IMR-90 (cell line): ENCODE results near the gene ZACN. TPM values are rescaled to one million over a fixed set of nuclear protein-coding genes. Genes with fewer than 3 reads are reported as not detected.
"Not testable (repeated sequence)": the region's sequence is repeated elsewhere in the genome, so short reads cannot be mapped to it uniquely, and the experiment has no call there.

Experiments used
- ATAC-seq: fragments of 200-7000 bp; cut with Tn5 transposase; 2 replicates; pipeline ENCODE4 v1.9.1; 2020; ENCODE audit warnings: low read depth, mild to moderate bottlenecking, moderate library complexity
- BruUV-seq: library from RNA; stranded (reverse); fragments of 400-500 nt; replicated peaks from 2 replicates; lab custom pipeline; 2021; lab: Mats Ljungman, UMichigan
- CTCF ChIA-PET: fragments of 300-600 bp; formaldehyde crosslinking; extraction: SDS; loops from one replicate; lab custom pipeline; 2021; ENCODE audit warnings: antibody characterized with exemption; lab: Yijun Ruan, JAX
- POLR2A ChIA-PET: fragments of 300-600 bp; sonication (Branson Sonifier 250); formaldehyde crosslinking; loops from one replicate; lab custom pipeline; 2022; ENCODE audit warnings: antibody characterized with exemption; ENCODE audit not compliant: unreplicated experiment; lab: Charles Lee
- DNase-seq: peaks from one replicate; pipeline ENCODE4 v3.0.0; 2013
- H2AFZ ChIP-seq: replicated peaks from 2 replicates; pipeline ENCODE3; 2013; ENCODE audit warnings: low read length, mild to moderate bottlenecking; ENCODE audit not compliant: poor library complexity
- H2AK5ac ChIP-seq: 2 replicates; pipeline ENCODE4 v1.6.1; 2013; ENCODE audit warnings: low read depth, low read length, inconsistent platforms
- H2AK9ac ChIP-seq: replicated peaks from 2 replicates; pipeline ENCODE3; 2013; ENCODE audit warnings: mild to moderate bottlenecking, low read depth, low read length, moderate library complexity; ENCODE audit not compliant: poor library complexity
- H2BK120ac ChIP-seq: 2 replicates; pipeline ENCODE4 v1.6.1; 2013; ENCODE audit warnings: low read depth, low read length, inconsistent platforms
- H2BK15ac ChIP-seq: 3 replicates; pipeline ENCODE4 v1.6.1; 2013; ENCODE audit warnings: low read depth, low read length, inconsistent platforms
- H2BK20ac ChIP-seq: 2 replicates; pipeline ENCODE4 v1.6.1; 2013; ENCODE audit warnings: low read depth, mild to moderate bottlenecking, inconsistent platforms, low read length, moderate library complexity
- H2BK5ac ChIP-seq: 2 replicates; pipeline ENCODE4 v1.6.1; 2013; ENCODE audit warnings: mild to moderate bottlenecking, low read depth, low read length, inconsistent platforms; ENCODE audit not compliant: poor library complexity, severe bottlenecking
- H3K14ac ChIP-seq: replicated peaks from 2 replicates; pipeline ENCODE4 v1.6.1; 2013; ENCODE audit warnings: low read depth, low read length, inconsistent platforms
- H3K18ac ChIP-seq: 2 replicates; pipeline ENCODE4 v1.6.1; 2013; ENCODE audit warnings: low read depth, low read length, control low read depth
- H3K23ac ChIP-seq: 2 replicates; pipeline ENCODE4 v1.6.1; 2013; ENCODE audit warnings: low read depth, low read length, inconsistent platforms
- H3K27ac ChIP-seq: 2 replicates; pipeline ENCODE4 v1.5.1; 2013; ENCODE audit warnings: mild to moderate bottlenecking, control low read depth, low read length; ENCODE audit not compliant: insufficient read depth
- H3K27me3 ChIP-seq: 2 replicates; pipeline ENCODE4 v1.6.1; 2013; ENCODE audit warnings: low read length; ENCODE audit not compliant: control insufficient read depth, insufficient read depth
- H3K36me3 ChIP-seq: 2 replicates; pipeline ENCODE4 v1.6.1; 2013; ENCODE audit warnings: low read length, mixed read lengths; ENCODE audit not compliant: control insufficient read depth, insufficient read depth
- H3K4ac ChIP-seq: 2 replicates; pipeline ENCODE4 v1.6.1; 2013; ENCODE audit warnings: low read depth, low read length, inconsistent platforms
- H3K4me1 ChIP-seq: 2 replicates; pipeline ENCODE4 v1.6.1; 2013; ENCODE audit warnings: low read length, mixed read lengths; ENCODE audit not compliant: control insufficient read depth, insufficient read depth
- H3K4me2 ChIP-seq: 2 replicates; pipeline ENCODE4 v1.6.1; 2013; ENCODE audit warnings: low read depth, mild to moderate bottlenecking, control low read depth, low read length, moderate library complexity
- H3K4me3 ChIP-seq: 2 replicates; pipeline ENCODE4 v1.5.1; 2013; ENCODE audit warnings: low read depth, mild to moderate bottlenecking, control low read depth, low read length, moderate library complexity; ENCODE audit not compliant: insufficient read depth
- H3K56ac ChIP-seq: 2 replicates; pipeline ENCODE4 v1.6.1; 2013; ENCODE audit warnings: low read length, inconsistent platforms; ENCODE audit not compliant: insufficient read depth; ENCODE audit errors: extremely low read depth
- H3K79me1 ChIP-seq, 2 experiments: 2 replicates each; pipeline ENCODE4 v1.6.1; 2013; ENCODE audit warnings: low read length in 2 of 2, inconsistent platforms in 1 of 2, low read depth in 1 of 2
- H3K9ac ChIP-seq: 2 replicates; pipeline ENCODE4 v1.6.1; 2013; ENCODE audit warnings: low read depth, low read length, control low read depth
- H3K9me1 ChIP-seq: 2 replicates; pipeline ENCODE4 v1.6.1; 2013; ENCODE audit warnings: low read length, inconsistent platforms; ENCODE audit not compliant: insufficient read depth
- H3K9me3 ChIP-seq: 2 replicates; pipeline ENCODE4 v1.6.1; 2013; ENCODE audit warnings: low read length; ENCODE audit not compliant: control insufficient read depth, insufficient read depth
- H4K20me1 ChIP-seq: 2 replicates; pipeline ENCODE4 v1.6.1; 2013; ENCODE audit warnings: low read length, inconsistent platforms; ENCODE audit not compliant: insufficient read depth
- H4K5ac ChIP-seq: 2 replicates; pipeline ENCODE4 v1.6.1; 2013; ENCODE audit warnings: mild to moderate bottlenecking, low read depth, low read length, control low read depth
- H4K8ac ChIP-seq, 2 experiments: 2 replicates each; pipeline ENCODE4 v1.6.1; 2013; ENCODE audit warnings: low read depth in 2 of 2, low read length in 2 of 2, control low read depth in 1 of 2, inconsistent platforms in 1 of 2
- H4K91ac ChIP-seq: 2 replicates; pipeline ENCODE4 v1.6.1; 2013; ENCODE audit warnings: low read depth, low read length, inconsistent platforms; ENCODE audit not compliant: insufficient read depth
- WGBS, 2 experiments: methylation state at CpG; one replicate each; pipeline versions ENCODE4 v1.1.5 to v1.1.7; 2013; ENCODE audit warnings: missing lambda C conversion rate in 2 of 2; ENCODE audit not compliant: insufficient read length in 1 of 2; ENCODE audit errors: extremely low coverage in 2 of 2; 5-methylcytosine and 5-hydroxymethylcytosine counted together
- dilution Hi-C: fragments of 300-500 bp; cut with HindIII; formaldehyde crosslinking; loops from one replicate; pipeline ENCODE4 v1.14.3; 2018; ENCODE audit warnings: low sequenced_read_pairs; ENCODE audit not compliant: unreplicated experiment
- in situ Hi-C: fragments of 300-500 bp; cut with MboI; formaldehyde crosslinking; loops from 3 replicates; pipeline ENCODE4 v1.14.3; 2019; ENCODE audit warnings: low sequenced_read_pairs, inconsistent platforms, mixed read lengths
- intact Hi-C: fragments of 100-400 bp; cut with micrococcal nuclease; formaldehyde crosslinking; loops from 2 replicates; pipeline ENCODE4 v1.10.0; 2022
- polyA plus RNA-seq, 3 experiments: library from polyadenylated mRNA; depleted of rRNA; stranded (reverse); fragments of >200 nt; gene quantifications; 2 replicates each; pipeline ENCODE4 v1.2.3, GENCODE V29; 2012; ENCODE audit warnings: low replicate concordance in 1 of 3
- total RNA-seq: library from RNA; depleted of rRNA; stranded (reverse); fragments of >200 nt; gene quantifications from 2 replicates; pipeline ENCODE4 v1.2.3, GENCODE V29; 2012

The ZACN gene
- total and polyA plus RNA-seq, 2 of the 4 experiments (the other 2 are of a cell fraction) = not detected

- H3K18ac ChIP-seq, in situ Hi-C loops, H3K23ac ChIP-seq, H2BK120ac ChIP-seq, H3K9ac ChIP-seq, DNase-seq, H4K5ac ChIP-seq, CTCF ChIA-PET, H2BK5ac ChIP-seq, intact Hi-C loops, H2AK5ac ChIP-seq, H3K14ac ChIP-seq, dilution Hi-C loops, H2BK15ac ChIP-seq, H3K4ac ChIP-seq, H3K27me3 ChIP-seq, H4K91ac ChIP-seq, POLR2A ChIA-PET, H3K4me1 ChIP-seq, H3K9me3 ChIP-seq, H3K27ac ChIP-seq, H4K20me1 ChIP-seq, H3K4me3 ChIP-seq, ATAC-seq, H4K8ac ChIP-seq, H3K4me2 ChIP-seq, H2BK20ac ChIP-seq, H2AK9ac ChIP-seq, H3K56ac ChIP-seq, H2AFZ ChIP-seq, BruUV-seq: not testable (repeated sequence)
- Histone ChIP-seq H3K79me1 (peaks cover 8 to 27% of the 10 kb centered on the region in 2 experiments; a peak in 3 of 4 replicates), H3K9me1 (peaks cover 12% of the 10 kb centered on the region; the same call in 1 of the 2 replicates), H3K36me3 (peaks cover 82% of the 10 kb centered on the region)
- 93% methylated on average over 4 of the region's 11 CpGs; no CpG with 5 or more reads in 1 of the 2 experiments for WGBS, 2 experiments
Measured at GRCh38 chr17:76044475-76045007, 34.4 kb upstream of the ZACN start.
